OCI-LY7 (cell line): ENCODE results near the gene NCAPD3. TPM values are rescaled to one million over a fixed set of nuclear protein-coding genes. Genes with fewer than 3 reads are reported as not detected.

Source experiments
- BruUV-seq: library from RNA; stranded (reverse); fragments of 400-500 nt; replicated peaks from 2 replicates; lab custom pipeline; 2021; lab: Mats Ljungman, UMichigan
- CTCF ChIA-PET: fragments of 300-600 bp; sonication (Branson Sonifier 250); formaldehyde crosslinking; loops from one replicate; lab custom pipeline; 2022; ENCODE audit warnings: antibody characterized with exemption; ENCODE audit not compliant: unreplicated experiment; lab: Charles Lee
- POLR2A ChIA-PET: fragments of 300-600 bp; sonication (Branson Sonifier 250); formaldehyde crosslinking; loops from one replicate; lab custom pipeline; 2022; ENCODE audit warnings: antibody characterized with exemption; lab: Charles Lee
- DNase-seq: peaks from one replicate; pipeline ENCODE4 v3.0.0-alpha.2; 2015; ENCODE audit warnings: low spot score
- H2AFZ ChIP-seq: fragments of 200-600 bp; sonication (generic), shearing (Covaris generic); 2 replicates; pipeline ENCODE4 v1.6.1; 2014; ENCODE audit warnings: mild to moderate bottlenecking, antibody characterized with exemption, low read length, moderate library complexity
- H3K27ac ChIP-seq: fragments of 200-600 bp; sonication (generic); 2 replicates; pipeline ENCODE4 v1.5.1; 2014; ENCODE audit warnings: mixed run types, low read depth, mild to moderate bottlenecking, moderate library complexity, low read length, inconsistent platforms; ENCODE audit not compliant: poor library complexity, severe bottlenecking
- H3K36me3 ChIP-seq: fragments of 200-600 bp; sonication (generic); 2 replicates; pipeline ENCODE4 v1.6.1; 2014; ENCODE audit warnings: mild to moderate bottlenecking, antibody characterized with exemption, low read length, moderate library complexity, mixed read lengths; ENCODE audit not compliant: insufficient read depth
- H3K4me1 ChIP-seq: fragments of 200-600 bp; sonication (generic); 2 replicates; pipeline ENCODE4 v1.5.1; 2014; ENCODE audit warnings: mild to moderate bottlenecking, low read length; ENCODE audit not compliant: insufficient read depth, poor library complexity, severe bottlenecking
- H3K4me2 ChIP-seq: fragments of 200-600 bp; sonication (generic); 2 replicates; pipeline ENCODE4 v1.6.1; 2014; ENCODE audit warnings: mild to moderate bottlenecking, low read length
- H3K4me3 ChIP-seq: fragments of 200-600 bp; sonication (generic); 2 replicates; pipeline ENCODE4 v1.5.1; 2014; ENCODE audit warnings: mild to moderate bottlenecking, low read depth, low read length; ENCODE audit not compliant: poor library complexity, severe bottlenecking
- H3K79me2 ChIP-seq: fragments of 200-600 bp; sonication (generic); 2 replicates; pipeline ENCODE4 v1.6.1; 2016; ENCODE audit warnings: low read depth, mild to moderate bottlenecking, low read length, moderate library complexity, mixed read lengths; ENCODE audit not compliant: insufficient read depth
- H3K9me2 ChIP-seq: fragments of 200-600 bp; sonication (generic); 2 replicates; pipeline ENCODE4 v1.6.1; 2016; ENCODE audit warnings: mild to moderate bottlenecking, low read length, mixed read lengths; ENCODE audit not compliant: insufficient read depth
- H3K9me3 ChIP-seq: fragments of 200-600 bp; sonication (generic); 2 replicates; pipeline ENCODE4 v1.6.1; 2014; ENCODE audit warnings: mild to moderate bottlenecking, mixed run types, low read length, mixed read lengths
- H4K20me1 ChIP-seq: fragments of 200-600 bp; sonication (generic); 2 replicates; pipeline ENCODE4 v1.6.1; 2014; ENCODE audit warnings: mild to moderate bottlenecking, antibody characterized with exemption, low read length, moderate library complexity, mixed read lengths; ENCODE audit not compliant: insufficient read depth
- EZH2phosphoT487 ChIP-seq: fragments of 200-600 bp; sonication (generic); IDR thresholded peaks from 2 replicates; pipeline ENCODE4 v1.6.1; 2018; ENCODE audit warnings: low read depth, borderline replicate concordance, mild to moderate bottlenecking, mixed run types, antibody characterized with exemption, low read length, moderate library complexity, mixed read lengths
- intact Hi-C: fragments of 100-400 bp; cut with micrococcal nuclease; formaldehyde crosslinking; loops from one replicate; pipeline ENCODE4 v1.10.0; 2022; ENCODE audit not compliant: unreplicated experiment
- total RNA-seq, 2 experiments: library from RNA; depleted of rRNA in 1 of 2; stranded (reverse); fragments of >200 nt in 1 of 2; shearing (Covaris generic) in 1 of 2; gene quantifications; 2 replicates each; pipeline ENCODE4 v1.2.3, GENCODE V29; 2014 to 2022
- TF ChIP-seq, protein P1 (sequence below): fragments of 200-600 bp; sonication (generic); conservative IDR thresholded peaks from 2 replicates; pipeline ENCODE4 v1.5.1; 2014; ENCODE audit warnings: mild to moderate bottlenecking, antibody characterized with exemption, low read length, moderate library complexity, mixed read lengths

NCAPD3 gene
- total RNA-seq, 2 experiments from 2014 or later = 89.1 to 112 TPM

DNA sequence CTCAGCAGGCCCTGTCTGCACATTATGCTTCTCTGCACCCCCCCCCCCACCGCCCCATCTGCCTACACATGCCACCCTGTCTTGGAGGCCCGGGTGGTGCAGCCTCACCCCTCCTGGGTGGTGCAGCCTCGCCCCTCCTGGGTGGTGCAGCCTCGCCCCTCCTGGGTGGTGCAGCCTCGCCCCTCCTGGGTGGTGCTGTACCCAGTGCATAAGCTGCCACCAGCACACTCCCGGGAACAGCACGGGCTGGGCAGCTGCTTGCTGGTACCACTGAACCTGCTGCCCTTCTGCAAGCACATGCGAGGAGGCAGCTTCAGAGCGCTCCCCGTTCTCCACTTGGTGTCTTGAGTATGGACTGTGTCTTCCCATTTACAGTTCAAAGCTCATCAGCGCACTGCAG, 69.3 kb downstream of the NCAPD3 start:
- no peaks in the 10 kb centered on the region for H3K9me2 ChIP-seq
- CTCF ChIA-PET = no interaction called here

DNA sequence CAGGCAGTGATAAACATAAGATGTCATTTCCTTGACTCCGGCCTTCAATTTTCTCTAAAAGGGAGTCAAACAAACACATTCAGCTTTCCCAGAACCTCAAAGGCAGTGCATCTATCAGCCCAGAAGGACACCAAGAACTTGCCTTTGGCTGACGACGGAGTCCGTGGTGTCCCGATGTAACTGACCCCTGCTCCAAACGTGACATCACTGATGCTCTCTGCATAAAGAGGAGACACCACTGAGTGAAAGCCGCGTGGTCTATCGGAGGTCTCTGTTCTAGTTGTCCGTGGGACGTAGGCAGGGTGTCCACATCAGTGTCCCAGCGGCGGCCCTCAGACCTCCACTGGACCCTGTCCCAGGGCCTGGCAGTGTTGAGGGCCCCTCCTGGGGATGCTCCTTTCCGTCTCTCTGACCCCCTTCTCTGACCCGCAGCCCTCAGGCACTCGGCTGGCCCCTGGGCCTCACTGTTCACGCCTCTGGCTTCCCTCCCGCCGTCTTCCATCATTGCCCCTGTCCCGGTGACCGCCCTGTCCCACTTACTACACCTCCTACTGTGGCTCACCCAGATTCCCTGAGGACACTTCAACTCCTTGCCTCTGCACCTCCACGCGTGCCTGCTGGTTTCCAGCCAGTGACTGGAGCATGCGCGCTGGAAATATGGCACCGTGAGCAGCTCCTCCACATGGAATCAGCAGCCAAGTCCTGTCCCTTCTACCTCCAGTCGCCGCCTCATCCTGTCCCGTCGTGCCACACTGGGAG, 70.4 kb downstream of the NCAPD3 start:
- H3K36me3 ChIP-seq = peaks cover 97% of the 10 kb centered on the region
- BruUV-seq = no TSS peak
- TF ChIP-seq, protein P1, sequence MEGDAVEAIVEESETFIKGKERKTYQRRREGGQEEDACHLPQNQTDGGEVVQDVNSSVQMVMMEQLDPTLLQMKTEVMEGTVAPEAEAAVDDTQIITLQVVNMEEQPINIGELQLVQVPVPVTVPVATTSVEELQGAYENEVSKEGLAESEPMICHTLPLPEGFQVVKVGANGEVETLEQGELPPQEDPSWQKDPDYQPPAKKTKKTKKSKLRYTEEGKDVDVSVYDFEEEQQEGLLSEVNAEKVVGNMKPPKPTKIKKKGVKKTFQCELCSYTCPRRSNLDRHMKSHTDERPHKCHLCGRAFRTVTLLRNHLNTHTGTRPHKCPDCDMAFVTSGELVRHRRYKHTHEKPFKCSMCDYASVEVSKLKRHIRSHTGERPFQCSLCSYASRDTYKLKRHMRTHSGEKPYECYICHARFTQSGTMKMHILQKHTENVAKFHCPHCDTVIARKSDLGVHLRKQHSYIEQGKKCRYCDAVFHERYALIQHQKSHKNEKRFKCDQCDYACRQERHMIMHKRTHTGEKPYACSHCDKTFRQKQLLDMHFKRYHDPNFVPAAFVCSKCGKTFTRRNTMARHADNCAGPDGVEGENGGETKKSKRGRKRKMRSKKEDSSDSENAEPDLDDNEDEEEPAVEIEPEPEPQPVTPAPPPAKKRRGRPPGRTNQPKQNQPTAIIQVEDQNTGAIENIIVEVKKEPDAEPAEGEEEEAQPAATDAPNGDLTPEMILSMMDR = no peak
- TF ChIP-seq EZH2phosphoT487 = no peak

More for the DNA sequence above, 69.3 kb downstream of the NCAPD3 start:
- Histone ChIP-seq H3K4me3 (no peak overlapping the region), H3K4me2 (no peak overlapping the region), H3K79me2 (no peaks in the 10 kb centered on the region), H3K4me1 (no peaks in the 10 kb centered on the region), H3K36me3 (peaks cover 97% of the 10 kb centered on the region), H3K9me3 (no peaks in the 10 kb centered on the region), H2AFZ (no peak overlapping the region), H3K27ac (no peak overlapping the region), H4K20me1 (no peaks in the 10 kb centered on the region)
- DNase-seq = no peak
- POLR2A ChIA-PET = interaction anchor here (0.6 to 0.7 kb wide), 2 partner anchors 20 to 166 kb away, joined by 3 read pairs; no protein-coding TSS in a partner anchor
- intact Hi-C loops = no loop called here
- TF ChIP-seq EZH2phosphoT487 = no peak
- TF ChIP-seq, protein P1 = no peak
- BruUV-seq = no TSS peak

DNA sequence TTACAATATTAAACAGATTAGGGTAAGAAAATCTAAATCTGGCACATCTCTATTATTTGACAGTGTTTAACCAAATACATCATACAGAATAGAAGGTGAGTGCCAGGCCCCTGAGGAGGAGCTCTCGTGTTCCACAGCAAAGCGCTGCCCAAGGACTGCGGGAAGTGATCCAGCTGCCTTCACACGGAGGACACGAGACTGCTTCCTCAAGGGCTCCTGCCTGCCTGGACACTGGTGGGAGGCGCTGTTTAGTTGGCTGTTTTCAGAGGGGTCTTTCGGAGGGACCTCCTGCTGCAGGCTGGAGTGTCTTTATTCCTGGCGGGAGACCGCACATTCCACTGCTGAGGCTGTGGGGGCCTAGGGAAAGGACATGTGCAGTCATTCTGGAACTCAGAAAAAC, 71.1 kb downstream of the NCAPD3 start:
- no TSS peak for BruUV-seq
- intact Hi-C loops = no loop called here
- H3K36me3 ChIP-seq = peaks cover 94% of the 10 kb centered on the region
- H3K4me3 ChIP-seq = no peak overlapping the region
- no peak for DNase-seq
- H3K9me3 ChIP-seq = no peaks in the 10 kb centered on the region
- CTCF ChIA-PET = no interaction called here
- POLR2A ChIA-PET = interaction anchor here (0.9 to 1.0 kb wide), 2 partner anchors 9 to 28 kb away, joined by 3 to 4 read pairs; no protein-coding TSS in a partner anchor
- H3K79me2 ChIP-seq = no peaks in the 10 kb centered on the region
- no peaks in the 10 kb centered on the region for H3K4me1 ChIP-seq
- no peaks in the 10 kb centered on the region for H4K20me1 ChIP-seq
- no peak for TF ChIP-seq EZH2phosphoT487
- TF ChIP-seq, protein P1 = no peak
- no peaks in the 10 kb centered on the region for H3K9me2 ChIP-seq
- H3K27ac ChIP-seq = no peak overlapping the region
- no peak overlapping the region for H3K4me2 ChIP-seq
- no peak overlapping the region for H2AFZ ChIP-seq

More for the DNA sequence above, 70.4 kb downstream of the NCAPD3 start:
- Histone ChIP-seq H4K20me1 (no peaks in the 10 kb centered on the region), H3K9me2 (no peaks in the 10 kb centered on the region), H3K9me3 (no peaks in the 10 kb centered on the region), H3K4me1 (no peaks in the 10 kb centered on the region), H3K79me2 (no peaks in the 10 kb centered on the region), H3K4me2 (no peak overlapping the region), H3K27ac (no peak overlapping the region), H3K4me3 (no peak overlapping the region), H2AFZ (no peak overlapping the region)
- ChIA-PET CTCF (no interaction called here), POLR2A (interaction anchor here (0.7 kb wide), 1 partner anchor 165 kb away, joined by 3 read pairs; no protein-coding TSS in a partner anchor)
- DNase-seq = no peak
- intact Hi-C loops = no loop called here
